WI38 (cell line): ENCODE data around the gene PCSK1N.
"Not testable (repeated sequence)": the region's sequence is repeated elsewhere in the genome, so short reads cannot be mapped to it uniquely, and the experiment has no call there.

Experiments used
- H3K4me3 ChIP-seq: 2 replicates; pipeline ENCODE4 v1.5.1; 2011; ENCODE audit warnings: low read depth, mild to moderate bottlenecking, control low read depth, low read length
- CTCF ChIP-seq: IDR thresholded peaks from 2 replicates; pipeline ENCODE4 v1.5.1; 2012; ENCODE audit warnings: low read depth, mild to moderate bottlenecking, control low read depth, low read length

PCSK1N gene

GRCh38 chrX:48827654-48827968 is 7.8 kb downstream of the PCSK1N start:
- H3K4me3 ChIP-seq = no peak overlapping the region
- no peak for TF ChIP-seq CTCF

- H3K4me3 ChIP-seq = no peak overlapping the region
- no peak for TF ChIP-seq CTCF
Measured at GRCh38 chrX:48826876-48827653, 8.3 kb downstream of the PCSK1N start.

GRCh38 chrX:48826135-48826875 is 9.1 kb downstream of the PCSK1N start, which contains the start of gene ERAS:
Gene ERAS, plus strand, starts transcription at chrX:48826513. Its CDS starts 2,611 bp downstream, at chrX:48829124.
- no peak for TF ChIP-seq CTCF
- H3K4me3 ChIP-seq = no peak within 1 kb of the TSS

GRCh38 chrX:48824066-48824465 is 11.3 kb downstream of the PCSK1N start:
- no peak overlapping the region for H3K4me3 ChIP-seq
- TF ChIP-seq CTCF = no peak

- no peak for TF ChIP-seq CTCF
- no peak overlapping the region for H3K4me3 ChIP-seq
Measured at GRCh38 chrX:48823053-48823452, 12.4 kb downstream of the PCSK1N start.

- not testable (repeated sequence) for H3K4me3 ChIP-seq
Measured at GRCh38 chrX:48819394-48819793, 16.0 kb downstream of the PCSK1N start.

- no peak for TF ChIP-seq CTCF
- H3K4me3 ChIP-seq = no peak overlapping the region
Measured at GRCh38 chrX:48818866-48819265, 16.5 kb downstream of the PCSK1N start.
